Measurements from ENCODE around the gene REX1BD. TPM values are rescaled to one million over a fixed set of nuclear protein-coding genes. Genes with fewer than 3 reads are reported as not detected.

REX1BD gene
- total and polyA plus RNA-seq, 10 of the 15 experiments (the other 5 are each of a cell fraction or from before 2014, with no cell fraction given) = 1.1 to 101 (median 35.0) TPM

DNA sequence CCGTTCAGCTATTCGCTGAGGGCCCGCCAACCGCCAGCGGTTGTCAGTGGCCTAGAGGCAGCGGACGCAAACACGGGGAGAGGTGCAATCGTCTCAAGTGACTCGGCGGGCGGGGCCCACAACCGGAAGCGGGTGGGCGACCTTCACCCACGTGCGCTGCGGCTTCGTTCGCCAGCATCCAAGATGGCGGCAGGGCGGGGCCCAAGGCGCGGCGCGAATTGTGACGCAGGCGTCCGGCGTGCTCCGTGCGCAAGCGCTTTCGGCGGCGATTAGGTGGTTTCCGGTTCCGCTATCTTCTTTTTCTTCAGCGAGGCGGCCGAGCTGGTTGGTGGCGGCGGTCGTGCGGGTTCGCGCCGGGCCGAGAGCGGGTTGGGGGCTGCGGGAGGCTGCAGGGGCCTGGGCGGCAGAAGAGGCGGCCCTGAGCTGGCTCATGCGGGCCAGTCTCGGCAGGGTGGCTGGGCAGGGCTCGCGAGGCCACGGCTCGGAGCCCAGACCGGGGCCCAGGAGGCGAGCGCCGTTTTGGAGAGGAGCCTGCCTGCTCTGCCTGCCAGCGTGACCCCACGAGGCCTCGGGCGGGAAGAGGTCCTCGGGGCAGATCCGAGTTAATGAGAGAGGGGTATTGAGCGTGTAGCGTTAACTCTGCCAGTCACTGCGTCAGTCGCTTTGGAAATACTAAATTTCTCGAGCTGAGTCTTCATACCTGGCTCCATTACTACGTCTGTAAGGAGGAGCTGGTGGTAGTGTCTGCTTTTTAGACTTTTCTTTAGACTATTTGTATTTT, 16.8 kb upstream of the REX1BD start, which contains the start of gene UBA52 (continued):
- TF ChIP-seq KAT2A (conservative IDR thresholded peaks at IDR 0.05; ENCODE audit: control insufficient read depth, low read depth, low read length) = no peak
- TF ChIP-seq, protein P1, sequence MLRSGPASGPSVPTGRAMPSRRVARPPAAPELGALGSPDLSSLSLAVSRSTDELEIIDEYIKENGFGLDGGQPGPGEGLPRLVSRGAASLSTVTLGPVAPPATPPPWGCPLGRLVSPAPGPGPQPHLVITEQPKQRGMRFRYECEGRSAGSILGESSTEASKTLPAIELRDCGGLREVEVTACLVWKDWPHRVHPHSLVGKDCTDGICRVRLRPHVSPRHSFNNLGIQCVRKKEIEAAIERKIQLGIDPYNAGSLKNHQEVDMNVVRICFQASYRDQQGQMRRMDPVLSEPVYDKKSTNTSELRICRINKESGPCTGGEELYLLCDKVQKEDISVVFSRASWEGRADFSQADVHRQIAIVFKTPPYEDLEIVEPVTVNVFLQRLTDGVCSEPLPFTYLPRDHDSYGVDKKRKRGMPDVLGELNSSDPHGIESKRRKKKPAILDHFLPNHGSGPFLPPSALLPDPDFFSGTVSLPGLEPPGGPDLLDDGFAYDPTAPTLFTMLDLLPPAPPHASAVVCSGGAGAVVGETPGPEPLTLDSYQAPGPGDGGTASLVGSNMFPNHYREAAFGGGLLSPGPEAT (IDR thresholded peaks at IDR 0.05; ENCODE audit: low read depth) = peak; percentile 48; the same call in 1 of the 2 replicates
- TF ChIP-seq CBX5 (IDR thresholded peaks at IDR 0.05; ENCODE audit: low read depth) = no peak
- TF ChIP-seq POU2F2 (IDR thresholded peaks at IDR 0.05; ENCODE audit: borderline replicate concordance, low read depth, low read length) = peak; percentile 75
- TF ChIP-seq, protein P2, sequence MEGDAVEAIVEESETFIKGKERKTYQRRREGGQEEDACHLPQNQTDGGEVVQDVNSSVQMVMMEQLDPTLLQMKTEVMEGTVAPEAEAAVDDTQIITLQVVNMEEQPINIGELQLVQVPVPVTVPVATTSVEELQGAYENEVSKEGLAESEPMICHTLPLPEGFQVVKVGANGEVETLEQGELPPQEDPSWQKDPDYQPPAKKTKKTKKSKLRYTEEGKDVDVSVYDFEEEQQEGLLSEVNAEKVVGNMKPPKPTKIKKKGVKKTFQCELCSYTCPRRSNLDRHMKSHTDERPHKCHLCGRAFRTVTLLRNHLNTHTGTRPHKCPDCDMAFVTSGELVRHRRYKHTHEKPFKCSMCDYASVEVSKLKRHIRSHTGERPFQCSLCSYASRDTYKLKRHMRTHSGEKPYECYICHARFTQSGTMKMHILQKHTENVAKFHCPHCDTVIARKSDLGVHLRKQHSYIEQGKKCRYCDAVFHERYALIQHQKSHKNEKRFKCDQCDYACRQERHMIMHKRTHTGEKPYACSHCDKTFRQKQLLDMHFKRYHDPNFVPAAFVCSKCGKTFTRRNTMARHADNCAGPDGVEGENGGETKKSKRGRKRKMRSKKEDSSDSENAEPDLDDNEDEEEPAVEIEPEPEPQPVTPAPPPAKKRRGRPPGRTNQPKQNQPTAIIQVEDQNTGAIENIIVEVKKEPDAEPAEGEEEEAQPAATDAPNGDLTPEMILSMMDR (IDR thresholded peaks at IDR 0.05 in 2 of 3, conservative IDR thresholded peaks at IDR 0.05 in 1 of 3; ENCODE audit: control insufficient read depth in 2 of 3, extremely low read depth in 1 of 3, insufficient read depth in 1 of 3, low read depth in 3 of 3, low read length in 3 of 3) = no peak
- TF ChIP-seq CHD4 (IDR thresholded peaks at IDR 0.05) = no peak
- TF ChIP-seq YBX1 (IDR thresholded peaks at IDR 0.05) = no peak
- TF ChIP-seq WRNIP1 (IDR thresholded peaks at IDR 0.05; ENCODE audit: borderline replicate concordance, low read depth, low read length) = peak; percentile 68; the same call in 1 of the 2 replicates
- TF ChIP-seq, protein P3, sequence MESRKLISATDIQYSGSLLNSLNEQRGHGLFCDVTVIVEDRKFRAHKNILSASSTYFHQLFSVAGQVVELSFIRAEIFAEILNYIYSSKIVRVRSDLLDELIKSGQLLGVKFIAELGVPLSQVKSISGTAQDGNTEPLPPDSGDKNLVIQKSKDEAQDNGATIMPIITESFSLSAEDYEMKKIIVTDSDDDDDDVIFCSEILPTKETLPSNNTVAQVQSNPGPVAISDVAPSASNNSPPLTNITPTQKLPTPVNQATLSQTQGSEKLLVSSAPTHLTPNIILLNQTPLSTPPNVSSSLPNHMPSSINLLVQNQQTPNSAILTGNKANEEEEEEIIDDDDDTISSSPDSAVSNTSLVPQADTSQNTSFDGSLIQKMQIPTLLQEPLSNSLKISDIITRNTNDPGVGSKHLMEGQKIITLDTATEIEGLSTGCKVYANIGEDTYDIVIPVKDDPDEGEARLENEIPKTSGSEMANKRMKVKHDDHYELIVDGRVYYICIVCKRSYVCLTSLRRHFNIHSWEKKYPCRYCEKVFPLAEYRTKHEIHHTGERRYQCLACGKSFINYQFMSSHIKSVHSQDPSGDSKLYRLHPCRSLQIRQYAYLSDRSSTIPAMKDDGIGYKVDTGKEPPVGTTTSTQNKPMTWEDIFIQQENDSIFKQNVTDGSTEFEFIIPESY (IDR thresholded peaks at IDR 0.05) = no peak
- no peak for TF ChIP-seq MYB (IDR thresholded peaks at IDR 0.05; ENCODE audit: borderline replicate concordance, low read depth, low read length)
- TF ChIP-seq GATAD2B (conservative IDR thresholded peaks at IDR 0.05; ENCODE audit: low read depth) = peak; percentile 73
- TF ChIP-seq ZSCAN29 (IDR thresholded peaks at IDR 0.05) = no peak
- peak; percentile 65; the same call in 1 of the 2 replicates for TF ChIP-seq CHD2 (IDR thresholded peaks at IDR 0.05; ENCODE audit: borderline replicate concordance, low read depth, low read length)
- no peak for TF ChIP-seq ZZZ3 (IDR thresholded peaks at IDR 0.05; ENCODE audit: control insufficient read depth, insufficient read length, low read depth)
- no peak for TF ChIP-seq MTA3 (IDR thresholded peaks at IDR 0.05; ENCODE audit: borderline replicate concordance, low read length)
- TF ChIP-seq SP1 (IDR thresholded peaks at IDR 0.05; ENCODE audit: low read depth, low read length) = peak; percentile 82
- TF ChIP-seq, protein P4, sequence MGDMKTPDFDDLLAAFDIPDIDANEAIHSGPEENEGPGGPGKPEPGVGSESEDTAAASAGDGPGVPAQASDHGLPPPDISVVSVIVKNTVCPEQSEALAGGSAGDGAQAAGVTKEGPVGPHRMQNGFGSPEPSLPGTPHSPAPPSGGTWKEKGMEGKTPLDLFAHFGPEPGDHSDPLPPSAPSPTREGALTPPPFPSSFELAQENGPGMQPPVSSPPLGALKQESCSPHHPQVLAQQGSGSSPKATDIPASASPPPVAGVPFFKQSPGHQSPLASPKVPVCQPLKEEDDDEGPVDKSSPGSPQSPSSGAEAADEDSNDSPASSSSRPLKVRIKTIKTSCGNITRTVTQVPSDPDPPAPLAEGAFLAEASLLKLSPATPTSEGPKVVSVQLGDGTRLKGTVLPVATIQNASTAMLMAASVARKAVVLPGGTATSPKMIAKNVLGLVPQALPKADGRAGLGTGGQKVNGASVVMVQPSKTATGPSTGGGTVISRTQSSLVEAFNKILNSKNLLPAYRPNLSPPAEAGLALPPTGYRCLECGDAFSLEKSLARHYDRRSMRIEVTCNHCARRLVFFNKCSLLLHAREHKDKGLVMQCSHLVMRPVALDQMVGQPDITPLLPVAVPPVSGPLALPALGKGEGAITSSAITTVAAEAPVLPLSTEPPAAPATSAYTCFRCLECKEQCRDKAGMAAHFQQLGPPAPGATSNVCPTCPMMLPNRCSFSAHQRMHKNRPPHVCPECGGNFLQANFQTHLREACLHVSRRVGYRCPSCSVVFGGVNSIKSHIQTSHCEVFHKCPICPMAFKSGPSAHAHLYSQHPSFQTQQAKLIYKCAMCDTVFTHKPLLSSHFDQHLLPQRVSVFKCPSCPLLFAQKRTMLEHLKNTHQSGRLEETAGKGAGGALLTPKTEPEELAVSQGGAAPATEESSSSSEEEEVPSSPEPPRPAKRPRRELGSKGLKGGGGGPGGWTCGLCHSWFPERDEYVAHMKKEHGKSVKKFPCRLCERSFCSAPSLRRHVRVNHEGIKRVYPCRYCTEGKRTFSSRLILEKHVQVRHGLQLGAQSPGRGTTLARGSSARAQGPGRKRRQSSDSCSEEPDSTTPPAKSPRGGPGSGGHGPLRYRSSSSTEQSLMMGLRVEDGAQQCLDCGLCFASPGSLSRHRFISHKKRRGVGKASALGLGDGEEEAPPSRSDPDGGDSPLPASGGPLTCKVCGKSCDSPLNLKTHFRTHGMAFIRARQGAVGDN (IDR thresholded peaks at IDR 0.05) = peak; percentile 79

Data from GM12878 (cell line).